NCI-H460 (cell line): Measurements from ENCODE around the gene TIMP4. TPM values are rescaled to one million over a fixed set of nuclear protein-coding genes. Genes with fewer than 3 reads are reported as not detected.

ENCODE experiments used
- DNase-seq: peaks from one replicate; pipeline ENCODE4 v3.0.0-alpha.2; 2016; ENCODE audit warnings: low read depth; ENCODE audit errors: extremely low read depth
- polyA plus RNA-seq: library from polyadenylated mRNA; depleted of rRNA; stranded (reverse); fragments of >200 nt; gene quantifications from 2 replicates; pipeline ENCODE4 v1.2.3, GENCODE V29; 2014; cell fraction: nucleus; rRNA removed
- total RNA-seq: library from RNA; depleted of rRNA; stranded (reverse); fragments of >200 nt; shearing (Covaris generic); gene quantifications from 2 replicates; pipeline ENCODE4 v1.2.3, GENCODE V29; 2014; rRNA removed

TIMP4 gene
- 3.6 and 4.7 TPM in 2 replicates for total RNA-seq
- 0.25 and 3.0 TPM in 2 replicates for polyA plus RNA-seq

- DNase-seq = no peak
These were observed at the start of gene TIMP4 for GRCh38 chr3:12158387-12159226. Gene TIMP4, minus strand, starts transcription at chr3:12158912. Its CDS starts 72 bp downstream, at chr3:12158840.

GRCh38 chr3:12205171-12205570 is 46.5 kb upstream of the TIMP4 start:
- no peak for DNase-seq

GRCh38 chr3:12201813-12202212 is 43.1 kb upstream of the TIMP4 start:
- no peak for DNase-seq

GRCh38 chr3:12198301-12198700 is 39.6 kb upstream of the TIMP4 start:
- DNase-seq = no peak

GRCh38 chr3:12197475-12197874 is 38.8 kb upstream of the TIMP4 start:
- DNase-seq = no peak

- no peak for DNase-seq
These were observed 38.0 kb upstream of the TIMP4 start for GRCh38 chr3:12196684-12197083.

- DNase-seq = no peak
These were observed 36.5 kb upstream of the TIMP4 start for GRCh38 chr3:12195231-12195630.

GRCh38 chr3:12194669-12195161 is 36.0 kb upstream of the TIMP4 start:
- DNase-seq = peak; percentile 91

GRCh38 chr3:12194209-12194608 is 35.5 kb upstream of the TIMP4 start:
- DNase-seq = peak; percentile 54

GRCh38 chr3:12193485-12194165 is 34.9 kb upstream of the TIMP4 start:
- peak; percentile 88 for DNase-seq

- DNase-seq = no peak
These were observed 34.2 kb upstream of the TIMP4 start for GRCh38 chr3:12192655-12193484.

GRCh38 chr3:12192173-12192572 is 33.5 kb upstream of the TIMP4 start:
- DNase-seq = no peak

- DNase-seq = no peak
These were observed 32.8 kb upstream of the TIMP4 start for GRCh38 chr3:12191559-12191958.

- DNase-seq = no peak
These were observed 32.1 kb upstream of the TIMP4 start for GRCh38 chr3:12190832-12191231.

- DNase-seq = no peak
These were observed 31.6 kb upstream of the TIMP4 start for GRCh38 chr3:12190221-12190807.

- no peak for DNase-seq
These were observed 30.1 kb upstream of the TIMP4 start for GRCh38 chr3:12188681-12189287.

GRCh38 chr3:12188328-12188648 is 29.6 kb upstream of the TIMP4 start:
- no peak for DNase-seq

- no peak for DNase-seq
These were observed 29.0 kb upstream of the TIMP4 start for GRCh38 chr3:12187448-12188327.
